Common myeloid progenitor, CD34-positive (primary cell): ENCODE results near the gene TAF11L14.
"Not testable (repeated sequence)": the region's sequence is repeated elsewhere in the genome, so short reads cannot be mapped to it uniquely, and the experiment has no call there.

ENCODE experiments used
- CTCF ChIA-PET: fragments of 350-600 bp; sonication (Branson Sonifier 250); formaldehyde crosslinking; loops from one replicate; lab custom pipeline; 2021; ENCODE audit warnings: antibody characterized with exemption; lab: Charles Lee
- POLR2A ChIA-PET: fragments of 350-600 bp; sonication (Branson Sonifier 250); formaldehyde crosslinking; loops from one replicate; lab custom pipeline; 2021; ENCODE audit warnings: antibody characterized with exemption; lab: Charles Lee
- DNase-seq, 3 donors: peaks; one replicate each; pipeline versions ENCODE4 v3.0.0 to v3.0.0-alpha.2; 2013
- H3K27ac ChIP-seq, 2 experiments: 1 replicate in 1 of 2; 2 replicates in 1 of 2; pipeline ENCODE4 v1.7.0; 2013; ENCODE audit warnings: inconsistent platforms in 2 of 2, low read length in 2 of 2, mild to moderate bottlenecking in 2 of 2, low read depth in 1 of 2, moderate library complexity in 1 of 2; ENCODE audit not compliant: severe bottlenecking in 2 of 2, insufficient read depth in 1 of 2, poor library complexity in 1 of 2
- H3K27me3 ChIP-seq, 5 experiments: replicated peaks in 2 of 5; 1 replicate in 3 of 5; 2 replicates in 2 of 5; pipeline versions ENCODE4 v1.6.1 to v1.7.0; 2013; ENCODE audit warnings: low read length in 4 of 5, mild to moderate bottlenecking in 2 of 5, moderate library complexity in 2 of 5, inconsistent platforms in 1 of 5; ENCODE audit not compliant: insufficient read depth in 5 of 5, control insufficient read depth in 4 of 5
- H3K36me3 ChIP-seq, 4 experiments: 1 replicate in 2 of 4; 2 replicates in 2 of 4; pipeline versions ENCODE4 v1.6.1 to v1.7.0; 2013; ENCODE audit warnings: low read length in 3 of 4, control low read depth in 1 of 4, mild to moderate bottlenecking in 1 of 4; ENCODE audit not compliant: control insufficient read depth in 4 of 4, insufficient read depth in 4 of 4
- H3K4me1 ChIP-seq, 4 experiments: 1 replicate in 3 of 4; 2 replicates in 1 of 4; pipeline versions ENCODE4 v1.6.1 to v1.7.1; 2013; ENCODE audit warnings: low read length in 3 of 4, mild to moderate bottlenecking in 3 of 4, control low read depth in 1 of 4, inconsistent platforms in 1 of 4, moderate library complexity in 1 of 4; ENCODE audit not compliant: control insufficient read depth in 4 of 4, insufficient read depth in 4 of 4; ENCODE audit errors: control extremely low read depth in 1 of 4
- H3K4me3 ChIP-seq, 7 experiments: 1 replicate in 4 of 7; 2 replicates in 3 of 7; pipeline versions ENCODE4 v1.5.1 to v1.7.0; 2013; ENCODE audit warnings: mild to moderate bottlenecking in 7 of 7, low read length in 6 of 7, moderate library complexity in 6 of 7, inconsistent platforms in 2 of 7, low read depth in 2 of 7, control low read depth in 1 of 7; ENCODE audit not compliant: insufficient read depth in 4 of 7, control insufficient read depth in 1 of 7; ENCODE audit errors: extremely low read depth in 1 of 7
- H3K9me3 ChIP-seq, 5 experiments: 1 replicate in 4 of 5; 2 replicates in 1 of 5; pipeline versions ENCODE4 v1.6.1 to v1.7.1; 2013; ENCODE audit warnings: low read length in 4 of 5, mild to moderate bottlenecking in 2 of 5, inconsistent platforms in 1 of 5, low read depth in 1 of 5, moderate library complexity in 1 of 5; ENCODE audit not compliant: control insufficient read depth in 4 of 5, insufficient read depth in 2 of 5; ENCODE audit errors: control extremely low read depth in 1 of 5
- WGBS: methylation state at CpG from one replicate; pipeline ENCODE4 v1.1.5; 2013; ENCODE audit not compliant: insufficient coverage; 5-methylcytosine and 5-hydroxymethylcytosine counted together

The TAF11L14 gene

DNA sequence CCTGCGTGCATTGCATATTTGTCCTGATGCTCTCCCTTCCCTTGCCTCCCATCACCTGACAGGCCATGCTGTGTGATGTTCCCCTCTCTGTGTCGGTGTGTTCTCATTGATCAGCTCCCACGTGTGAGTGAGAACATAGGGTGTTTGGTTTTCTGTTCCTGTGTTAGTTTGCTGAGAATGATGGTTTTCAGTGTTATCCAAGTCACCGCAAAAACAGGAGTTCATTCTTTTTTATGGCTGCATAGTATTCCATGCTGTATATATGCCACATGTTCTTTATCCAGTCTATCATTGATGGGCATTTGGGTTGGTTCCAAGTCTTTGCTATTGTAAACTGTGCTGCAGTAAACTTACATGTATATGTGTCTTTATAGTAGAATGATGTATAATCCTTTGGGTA, 26.8 kb upstream of the TAF11L14 start:
- WGBS, result 90% methylated on average over 2 of the region's 4 CpGs
- H3K4me3 ChIP-seq, H3K4me1 ChIP-seq, POLR2A ChIA-PET, DNase-seq, H3K27ac ChIP-seq, H3K27me3 ChIP-seq, H3K9me3 ChIP-seq, H3K36me3 ChIP-seq, CTCF ChIA-PET: not testable (repeated sequence)

DNA sequence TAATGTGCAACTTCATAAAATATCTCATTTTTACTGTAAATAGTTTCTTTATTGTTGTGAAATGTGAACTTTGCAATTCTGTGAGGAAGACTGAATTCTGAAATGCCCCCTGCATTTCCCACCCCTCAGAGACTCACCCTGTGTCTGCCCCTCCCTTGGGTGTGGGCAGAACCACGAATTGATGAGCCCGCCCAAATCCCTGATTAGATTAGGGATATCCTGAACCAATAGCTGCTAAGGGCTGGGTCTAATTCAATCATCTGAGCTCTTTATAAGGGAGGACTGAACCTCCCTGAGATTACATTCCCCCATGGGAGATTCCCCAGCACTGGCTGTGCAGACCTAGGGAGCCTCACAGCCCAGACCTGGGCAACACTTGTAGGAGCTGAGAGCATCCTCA, 24.2 kb upstream of the TAF11L14 start, which contains the start of gene TAF11L12:
TSS of gene TAF11L12 (plus strand) at position 301 of the 400 bp plus-strand sequence.
- H3K36me3 ChIP-seq, H3K27me3 ChIP-seq, H3K4me3 ChIP-seq, H3K9me3 ChIP-seq, DNase-seq, H3K4me1 ChIP-seq, POLR2A ChIA-PET, H3K27ac ChIP-seq, CTCF ChIA-PET: not testable (repeated sequence)
- 100% methylated on average over 2 of the region's 2 CpGs for WGBS

DNA sequence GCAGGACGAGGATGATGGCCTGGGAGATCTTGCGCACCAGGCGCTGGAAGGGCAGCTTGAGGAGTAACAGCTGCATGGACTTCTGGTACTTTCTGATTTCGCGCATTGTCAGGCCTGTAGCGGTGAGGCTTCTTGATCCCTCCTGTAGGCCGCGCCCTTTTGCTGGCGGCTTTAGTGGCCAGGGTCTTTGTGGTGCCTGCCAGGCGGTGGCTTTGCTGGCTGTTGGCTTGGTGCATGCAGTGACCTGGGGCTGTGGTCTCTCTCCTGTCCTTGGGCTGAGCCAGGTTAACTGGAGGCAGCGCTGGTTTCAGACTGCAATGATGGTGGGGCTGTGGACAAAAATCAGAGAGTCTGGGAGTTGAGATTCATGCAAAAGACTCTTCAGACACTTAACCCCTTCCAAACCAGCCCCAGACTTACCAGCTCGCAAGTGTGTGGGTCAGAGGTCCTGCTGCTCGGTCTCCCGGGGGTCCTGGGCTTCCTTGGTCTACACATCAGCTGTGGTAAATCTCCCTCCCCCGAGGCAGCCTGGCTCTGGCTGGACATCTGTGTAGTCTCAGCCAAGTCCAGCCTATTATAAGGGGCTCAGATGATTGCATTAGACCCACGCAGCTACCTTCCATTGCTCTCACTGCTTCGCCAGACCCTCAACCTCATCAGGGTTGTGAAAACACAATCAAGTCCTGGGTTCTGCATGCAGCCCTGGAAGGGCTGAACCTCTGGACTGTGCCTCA, 19.2 kb upstream of the TAF11L14 start:
- Histone ChIP-seq H3K27me3 (no peaks in the 10 kb centered on the region), H3K4me1 (no peaks in the 10 kb centered on the region), H3K4me3 (no peak overlapping the region), H3K27ac (no peak overlapping the region), H3K36me3 (no peaks in the 10 kb centered on the region), H3K9me3 (no peaks in the 10 kb centered on the region)
- ChIA-PET CTCF (no interaction called here), POLR2A (no interaction called here)
- DNase-seq, result no peak
- WGBS, result 96% methylated on average over 13 of the region's 17 CpGs

DNA sequence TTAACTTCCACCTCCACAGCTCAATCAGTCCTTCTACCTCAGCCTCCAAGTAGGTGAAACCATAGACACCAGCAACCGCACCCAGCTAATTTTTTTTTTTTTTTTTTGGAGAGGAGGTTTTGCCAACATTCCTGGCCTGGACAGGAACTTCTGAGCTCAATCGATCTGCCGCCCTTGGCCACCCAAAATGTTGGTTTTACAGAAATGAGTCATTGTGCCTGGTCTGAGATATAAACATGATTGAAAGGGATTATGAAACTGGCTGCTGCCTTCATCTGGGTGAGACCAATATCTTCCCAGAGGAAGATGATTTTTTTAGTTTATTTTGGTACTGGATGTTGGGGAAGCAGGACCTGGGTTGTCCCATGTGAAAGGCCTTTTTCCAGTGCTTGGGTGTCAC, 14.9 kb upstream of the TAF11L14 start:
- no peaks in the 10 kb centered on the region for H3K4me1 ChIP-seq
- ChIA-PET POLR2A (no interaction called here), CTCF (interaction anchor here (0.5 kb wide), 1 partner anchor 653 kb away, joined by 3 read pairs; no protein-coding TSS in a partner anchor)
- no peak overlapping the region for H3K4me3 ChIP-seq
- no peaks in the 10 kb centered on the region for H3K27me3 ChIP-seq
- H3K9me3 ChIP-seq, result peaks cover 0 to 2% (median 0%) of the 10 kb centered on the region in 5 experiments
- H3K27ac ChIP-seq, result no peak overlapping the region
- WGBS, result no CpG with 5 or more reads among the region's 3 CpGs
- H3K36me3 ChIP-seq, result no peaks in the 10 kb centered on the region
- DNase-seq, result no peak

DNA sequence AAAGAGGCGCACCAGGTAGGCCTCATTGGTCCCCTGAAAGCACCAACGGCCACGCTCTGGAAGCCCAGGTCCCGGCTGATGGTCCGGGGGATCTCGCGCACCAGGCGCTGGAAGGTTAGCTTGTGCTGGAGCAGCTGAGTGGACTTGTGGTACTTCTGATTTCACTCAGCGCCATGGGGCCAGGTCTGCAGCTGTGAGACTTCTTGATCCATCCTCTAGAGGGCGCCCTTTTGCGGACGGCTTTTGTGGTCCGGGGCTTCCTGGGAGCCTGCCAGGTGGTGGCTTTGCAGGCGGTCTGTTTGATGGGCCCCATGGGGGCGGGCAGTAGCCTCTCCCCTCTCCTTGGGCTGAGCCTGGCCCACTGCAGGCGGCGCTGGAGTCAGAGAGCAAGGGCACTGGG, 13.6 kb upstream of the TAF11L14 start:
- H3K4me3 ChIP-seq, result no peak overlapping the region
- peaks cover 0 to 2% (median 0%) of the 10 kb centered on the region in 5 experiments for H3K9me3 ChIP-seq
- no peaks in the 10 kb centered on the region for H3K36me3 ChIP-seq
- no peak for DNase-seq
- no peaks in the 10 kb centered on the region for H3K4me1 ChIP-seq
- 94% methylated on average over 15 of the region's 17 CpGs for WGBS
- ChIA-PET POLR2A (no interaction called here), CTCF (no interaction called here)
- no peak overlapping the region for H3K27ac ChIP-seq
- no peaks in the 10 kb centered on the region for H3K27me3 ChIP-seq

DNA sequence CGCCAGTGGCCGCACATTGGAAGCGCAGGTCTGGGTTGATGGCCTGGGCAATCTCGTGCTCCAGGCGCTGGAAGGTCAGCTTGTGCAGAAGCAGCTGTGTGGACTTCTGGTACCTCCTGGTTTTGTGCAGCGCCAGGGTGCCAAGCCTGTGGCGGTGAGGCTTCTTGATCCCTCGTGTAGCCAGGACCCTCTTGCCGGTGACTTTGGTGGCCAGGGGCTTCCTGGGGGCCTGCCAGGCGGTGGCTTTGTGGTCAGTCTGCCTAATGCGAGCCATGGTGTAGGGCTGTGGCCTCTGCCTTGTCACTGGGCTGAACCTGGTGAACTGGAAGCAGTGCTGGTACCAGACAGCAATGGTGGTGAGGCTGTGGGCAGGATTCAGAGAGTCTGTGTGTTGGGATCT, 8.6 kb upstream of the TAF11L14 start:
- POLR2A ChIA-PET, result no interaction called here
- CTCF ChIA-PET, result no interaction called here
- Histone ChIP-seq H3K36me3 (no peaks in the 10 kb centered on the region), H3K4me1 (no peaks in the 10 kb centered on the region), H3K27me3 (no peaks in the 10 kb centered on the region), H3K9me3 (peaks cover 0 to 1% (median 0%) of the 10 kb centered on the region in 5 experiments), H3K27ac (no peak overlapping the region), H3K4me3 (no peak overlapping the region)
- 96% methylated on average over 10 of the region's 11 CpGs for WGBS
- no peak for DNase-seq

DNA sequence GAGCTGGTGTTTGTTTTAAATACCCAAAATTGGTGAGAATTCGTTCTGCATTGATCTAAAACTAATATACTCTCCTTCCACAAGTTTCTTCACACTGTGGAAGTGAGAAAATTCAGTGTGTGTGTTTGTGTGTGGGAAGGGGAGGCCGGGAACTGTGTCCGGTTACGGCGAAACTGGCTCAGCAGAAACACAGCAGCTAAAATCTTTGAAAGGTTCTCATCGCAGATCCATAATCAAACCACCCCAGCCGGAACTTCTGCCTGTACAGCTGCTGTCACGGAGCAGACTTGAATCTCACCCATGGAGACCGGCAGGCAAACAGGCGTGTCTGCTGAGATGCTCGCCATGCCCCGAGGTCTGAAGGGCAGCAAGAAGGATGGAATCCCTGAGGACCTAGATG, 2.5 kb upstream of the TAF11L14 start, which contains the start of gene TAF11L13:
TSS of gene TAF11L13 (plus strand) at position 301 of the 400 bp plus-strand sequence.
- WGBS, result no CpG with 5 or more reads among the region's 12 CpGs
- H3K27me3 ChIP-seq, POLR2A ChIA-PET: not testable (repeated sequence)

More for the DNA sequence above, 2.5 kb upstream of the TAF11L14 start, which contains the start of gene TAF11L13:
- H3K9me3 ChIP-seq, DNase-seq, H3K4me3 ChIP-seq, H3K27ac ChIP-seq, CTCF ChIA-PET, H3K4me1 ChIP-seq, H3K36me3 ChIP-seq: not testable (repeated sequence)
